ENCODE data around the gene SCGB3A1. TPM values are rescaled to one million over a fixed set of nuclear protein-coding genes. Genes with fewer than 3 reads are reported as not detected.

Gene SCGB3A1
- polyA plus RNA-seq, 1 donor: 1.4 TPM

- DNase-seq (ENCODE audit: low read depth): no peak
These were observed 15.0 kb upstream of the SCGB3A1 start for GRCh38 chr5:180606215-180606785.

GRCh38 chr5:180605554-180606214 lies 14.4 kb upstream of the SCGB3A1 start:
- DNase-seq (ENCODE audit: low read depth): no peak

- no peak for DNase-seq (ENCODE audit: low read depth)
These were observed 13.0 kb upstream of the SCGB3A1 start for GRCh38 chr5:180604271-180604670.

- no peak for DNase-seq (ENCODE audit: low read depth)
These were observed 11.8 kb upstream of the SCGB3A1 start for GRCh38 chr5:180603076-180603594.

GRCh38 chr5:180602481-180603075 lies 11.3 kb upstream of the SCGB3A1 start:
- DNase-seq (ENCODE audit: low read depth): no peak

- no peak for DNase-seq (ENCODE audit: low read depth)
These were observed 10.5 kb upstream of the SCGB3A1 start for GRCh38 chr5:180601591-180602480.

- no peak for DNase-seq (ENCODE audit: low read depth)
These were observed 9.3 kb upstream of the SCGB3A1 start for GRCh38 chr5:180600554-180601041.

GRCh38 chr5:180599981-180600553 lies 8.8 kb upstream of the SCGB3A1 start:
- DNase-seq (ENCODE audit: low read depth): no peak

- no peak for DNase-seq (ENCODE audit: low read depth)
These were observed 8.3 kb upstream of the SCGB3A1 start for GRCh38 chr5:180599590-180599914.

GRCh38 chr5:180598797-180599589 lies 7.7 kb upstream of the SCGB3A1 start:
- DNase-seq (ENCODE audit: low read depth): no peak

- DNase-seq (ENCODE audit: low read depth): no peak
These were observed 7.0 kb upstream of the SCGB3A1 start for GRCh38 chr5:180598316-180598701.

- no peak for DNase-seq (ENCODE audit: low read depth)
These were observed 5.5 kb upstream of the SCGB3A1 start for GRCh38 chr5:180596668-180597231.

GRCh38 chr5:180596115-180596667 lies 4.9 kb upstream of the SCGB3A1 start:
- no peak for DNase-seq (ENCODE audit: low read depth)

GRCh38 chr5:180595381-180596114 lies 4.2 kb upstream of the SCGB3A1 start:
- no peak for DNase-seq (ENCODE audit: low read depth)

- no peak for DNase-seq (ENCODE audit: low read depth)
These were observed 3.7 kb upstream of the SCGB3A1 start for GRCh38 chr5:180595046-180595379.

- DNase-seq (ENCODE audit: low read depth): no peak
These were observed 3.2 kb upstream of the SCGB3A1 start for GRCh38 chr5:180594311-180595045.

GRCh38 chr5:180593446-180594206 lies 2.3 kb upstream of the SCGB3A1 start:
- DNase-seq (ENCODE audit: low read depth): no peak

GRCh38 chr5:180592176-180592575 lies 877 bp upstream of the SCGB3A1 start:
- no peak for DNase-seq (ENCODE audit: low read depth)
